Vagina (tissue), 2 donors: ENCODE measurements around the gene VIL1.

Experiments
- POLR2A ChIP-seq, 2 donors: fragments of 450-650 bp; IDR thresholded peaks; one replicate each; pipeline ENCODE4 v1.6.1; 2017; ENCODE audit warnings: antibody characterized with exemption in 2 of 2, mild to moderate bottlenecking in 2 of 2, moderate library complexity in 2 of 2
- POLR2AphosphoS5 ChIP-seq, 2 donors: sonication (generic); formaldehyde crosslinking; IDR thresholded peaks; one replicate each; pipeline ENCODE4 v1.9.0; 2017; ENCODE audit warnings: antibody characterized with exemption in 2 of 2, mild to moderate bottlenecking in 2 of 2, low read depth in 1 of 2; ENCODE audit not compliant: insufficient read depth in 1 of 2
- TF ChIP-seq, protein P1 (sequence below), 3 experiments: fragments of 450-650 bp in 2 of 3; fragments of 200-600 bp in 1 of 3; sonication (generic) in 1 of 3; IDR thresholded peaks; one replicate each; pipeline ENCODE4 v1.5.1; 2017 to 2019; ENCODE audit warnings: antibody characterized with exemption in 3 of 3, mild to moderate bottlenecking in 2 of 3, moderate library complexity in 2 of 3

DNA sequence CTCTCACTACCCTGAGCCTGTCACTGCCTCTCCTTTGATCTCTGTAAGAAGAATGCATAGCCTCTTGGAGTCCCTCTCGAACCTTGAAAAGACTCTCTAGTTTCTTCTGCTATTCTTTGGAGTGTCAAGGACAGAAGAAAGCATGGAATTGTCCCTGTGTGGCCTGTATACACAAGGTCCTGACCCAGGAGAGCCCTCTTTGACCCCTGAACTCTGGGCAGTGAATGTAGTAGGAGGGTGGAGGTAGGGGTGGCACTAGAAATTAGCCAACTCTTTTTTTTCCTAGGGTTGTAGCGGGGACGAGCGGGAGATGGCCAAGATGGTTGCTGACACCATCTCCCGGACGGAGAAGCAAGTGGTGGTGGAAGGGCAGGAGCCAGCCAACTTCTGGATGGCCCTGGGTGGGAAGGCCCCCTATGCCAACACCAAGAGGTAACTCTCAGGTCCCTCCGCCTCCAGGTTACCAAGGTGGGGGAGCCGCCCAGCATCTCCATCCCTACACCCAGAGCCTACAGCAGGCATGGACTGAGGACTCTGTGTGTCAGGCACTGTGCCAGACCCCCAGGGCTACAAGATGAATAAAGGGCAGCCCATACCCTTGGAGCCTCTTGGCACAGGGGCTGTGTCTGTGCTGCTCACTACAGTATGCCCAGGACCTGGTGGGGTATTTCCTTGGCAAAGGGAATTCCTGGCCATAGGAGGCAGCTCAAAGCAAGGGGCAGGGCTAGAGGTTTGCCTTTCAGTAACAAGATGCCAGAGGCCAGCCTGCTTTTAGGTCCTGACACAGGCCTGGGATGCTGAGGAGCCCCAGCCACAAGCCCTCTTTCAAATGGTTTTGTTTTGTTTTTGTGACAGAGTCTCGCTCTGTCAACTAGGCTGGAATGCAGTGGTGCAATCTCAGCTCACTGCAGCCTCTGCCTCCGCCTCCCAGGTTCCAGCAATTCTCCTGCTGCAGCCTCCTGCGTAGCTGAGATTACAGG, 16.4 kb downstream of the VIL1 start:
- TF ChIP-seq, protein P1, sequence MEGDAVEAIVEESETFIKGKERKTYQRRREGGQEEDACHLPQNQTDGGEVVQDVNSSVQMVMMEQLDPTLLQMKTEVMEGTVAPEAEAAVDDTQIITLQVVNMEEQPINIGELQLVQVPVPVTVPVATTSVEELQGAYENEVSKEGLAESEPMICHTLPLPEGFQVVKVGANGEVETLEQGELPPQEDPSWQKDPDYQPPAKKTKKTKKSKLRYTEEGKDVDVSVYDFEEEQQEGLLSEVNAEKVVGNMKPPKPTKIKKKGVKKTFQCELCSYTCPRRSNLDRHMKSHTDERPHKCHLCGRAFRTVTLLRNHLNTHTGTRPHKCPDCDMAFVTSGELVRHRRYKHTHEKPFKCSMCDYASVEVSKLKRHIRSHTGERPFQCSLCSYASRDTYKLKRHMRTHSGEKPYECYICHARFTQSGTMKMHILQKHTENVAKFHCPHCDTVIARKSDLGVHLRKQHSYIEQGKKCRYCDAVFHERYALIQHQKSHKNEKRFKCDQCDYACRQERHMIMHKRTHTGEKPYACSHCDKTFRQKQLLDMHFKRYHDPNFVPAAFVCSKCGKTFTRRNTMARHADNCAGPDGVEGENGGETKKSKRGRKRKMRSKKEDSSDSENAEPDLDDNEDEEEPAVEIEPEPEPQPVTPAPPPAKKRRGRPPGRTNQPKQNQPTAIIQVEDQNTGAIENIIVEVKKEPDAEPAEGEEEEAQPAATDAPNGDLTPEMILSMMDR (IDR thresholded peaks at IDR 0.05): no peak
- no peak for TF ChIP-seq POLR2AphosphoS5 (IDR thresholded peaks at IDR 0.05; ENCODE audit: insufficient read depth in 1 of 2, low read depth in 1 of 2)
- TF ChIP-seq POLR2A (IDR thresholded peaks at IDR 0.05): no peak
